ENCODE results near the gene RNF222.
"Not testable (repeated sequence)": the region's sequence is repeated elsewhere in the genome, so short reads cannot be mapped to it uniquely, and the experiment has no call there.

Gene RNF222

DNA sequence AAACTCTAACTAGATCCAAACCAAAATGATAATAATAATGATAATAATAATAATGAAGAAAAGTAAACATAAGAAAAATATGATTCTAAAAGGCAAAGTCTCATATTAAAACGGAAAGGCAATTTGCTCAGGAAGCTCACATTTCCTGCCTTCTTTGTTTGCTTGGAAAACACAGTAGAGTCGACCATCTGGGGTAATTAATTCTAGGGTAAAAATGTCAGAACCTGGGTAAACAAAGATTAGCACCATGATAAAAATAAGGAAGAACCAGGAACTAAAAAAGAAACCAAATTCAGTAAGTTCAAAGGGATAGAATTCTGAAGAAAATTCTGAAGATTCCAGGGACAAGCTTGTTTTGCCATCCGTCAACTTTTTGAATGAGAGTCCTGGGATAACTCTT is 37.4 kb downstream of the RNF222 start:
- TF ChIP-seq, protein P1, sequence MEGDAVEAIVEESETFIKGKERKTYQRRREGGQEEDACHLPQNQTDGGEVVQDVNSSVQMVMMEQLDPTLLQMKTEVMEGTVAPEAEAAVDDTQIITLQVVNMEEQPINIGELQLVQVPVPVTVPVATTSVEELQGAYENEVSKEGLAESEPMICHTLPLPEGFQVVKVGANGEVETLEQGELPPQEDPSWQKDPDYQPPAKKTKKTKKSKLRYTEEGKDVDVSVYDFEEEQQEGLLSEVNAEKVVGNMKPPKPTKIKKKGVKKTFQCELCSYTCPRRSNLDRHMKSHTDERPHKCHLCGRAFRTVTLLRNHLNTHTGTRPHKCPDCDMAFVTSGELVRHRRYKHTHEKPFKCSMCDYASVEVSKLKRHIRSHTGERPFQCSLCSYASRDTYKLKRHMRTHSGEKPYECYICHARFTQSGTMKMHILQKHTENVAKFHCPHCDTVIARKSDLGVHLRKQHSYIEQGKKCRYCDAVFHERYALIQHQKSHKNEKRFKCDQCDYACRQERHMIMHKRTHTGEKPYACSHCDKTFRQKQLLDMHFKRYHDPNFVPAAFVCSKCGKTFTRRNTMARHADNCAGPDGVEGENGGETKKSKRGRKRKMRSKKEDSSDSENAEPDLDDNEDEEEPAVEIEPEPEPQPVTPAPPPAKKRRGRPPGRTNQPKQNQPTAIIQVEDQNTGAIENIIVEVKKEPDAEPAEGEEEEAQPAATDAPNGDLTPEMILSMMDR (IDR thresholded peaks at IDR 0.05; ENCODE audit: low read depth, low read length), result no peak
- no peak for DNase-seq (ENCODE audit: extremely low read depth, low read depth)

DNA sequence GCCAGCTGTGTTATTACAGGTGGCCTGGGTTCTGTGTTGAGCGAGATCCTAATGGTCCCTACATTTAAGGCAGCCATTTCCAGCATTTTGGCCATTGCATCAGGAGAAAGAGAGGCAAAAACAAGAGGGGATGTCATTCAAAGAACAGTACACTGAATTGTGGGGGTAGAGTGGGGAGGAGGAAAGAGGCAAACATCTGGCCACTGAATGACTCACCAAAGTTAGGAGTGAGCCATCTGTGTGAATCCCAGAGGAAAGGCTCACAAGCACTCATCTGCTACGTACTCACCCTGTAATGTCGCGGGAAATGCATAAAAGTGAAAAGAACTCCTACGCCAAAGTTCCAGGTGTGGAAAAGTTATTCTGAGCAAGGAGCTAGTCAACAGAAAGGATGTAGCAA is 37.9 kb downstream of the RNF222 start:
- TF ChIP-seq, protein P1 (IDR thresholded peaks at IDR 0.05; ENCODE audit: low read depth, low read length), result no peak
- DNase-seq (ENCODE audit: extremely low read depth, low read depth), result peak; percentile 44

DNA sequence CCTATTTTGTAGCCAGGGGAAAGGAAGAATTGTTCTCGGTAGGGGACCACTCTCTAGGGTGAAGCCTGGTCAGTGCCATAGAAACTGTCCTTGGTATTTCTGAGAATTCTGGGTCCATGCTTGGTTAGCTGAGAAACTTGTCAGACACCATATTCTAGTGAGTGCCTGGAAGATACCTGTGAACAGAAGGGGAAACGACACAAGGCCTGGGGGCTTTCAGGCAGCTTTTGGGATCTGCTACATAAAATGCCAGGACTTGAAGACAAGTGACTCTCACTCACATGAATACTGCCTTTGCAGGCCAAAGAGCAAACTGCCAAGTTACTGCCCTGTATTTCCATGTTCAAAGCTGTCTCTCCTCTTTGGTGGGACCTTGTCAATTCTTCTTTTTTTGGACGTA is 39.7 kb downstream of the RNF222 start:
- TF ChIP-seq, protein P1 (IDR thresholded peaks at IDR 0.05; ENCODE audit: low read depth, low read length), result no peak
- DNase-seq (ENCODE audit: extremely low read depth, low read depth), result no peak

DNA sequence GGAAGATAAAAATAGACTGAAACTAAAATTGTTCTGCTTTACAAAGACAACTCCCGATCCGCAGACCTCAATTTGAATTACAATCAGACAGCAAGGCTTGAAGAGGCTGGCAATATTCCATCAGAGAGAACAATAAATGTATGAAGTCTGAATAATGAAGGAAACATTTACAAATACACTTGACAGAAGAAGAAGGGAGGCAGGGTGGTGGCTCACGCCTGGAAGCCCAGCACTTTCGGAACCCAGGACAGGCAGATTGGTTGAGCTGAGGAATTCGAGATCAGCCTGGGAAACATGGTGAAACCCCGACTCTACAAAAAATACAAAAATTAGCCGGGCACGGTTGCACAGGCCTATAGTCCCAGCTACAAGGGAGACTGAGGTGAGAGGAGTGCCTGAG is 43.4 kb downstream of the RNF222 start:
- TF ChIP-seq, protein P1 (IDR thresholded peaks at IDR 0.05; ENCODE audit: low read depth, low read length), result no peak
- DNase-seq (ENCODE audit: extremely low read depth, low read depth), result no peak

DNA sequence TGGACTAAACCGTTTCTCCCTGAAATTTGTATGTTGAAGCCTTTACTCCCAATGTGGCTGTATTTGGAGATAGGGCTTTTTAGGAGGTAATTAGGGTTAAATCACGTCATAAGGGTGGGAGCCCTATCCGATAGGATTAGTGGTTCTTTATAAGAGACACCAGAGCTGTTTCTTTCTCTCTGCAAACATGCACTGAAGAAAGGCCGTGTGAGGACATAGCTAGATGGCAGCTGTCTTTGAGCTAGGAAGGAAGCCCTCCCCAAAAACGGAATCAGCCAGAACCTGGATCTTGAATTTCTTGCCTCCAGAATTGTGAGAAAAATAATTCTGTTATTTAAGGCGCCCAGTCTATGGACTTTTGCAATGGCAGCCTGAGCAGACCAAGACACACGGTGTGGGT is 43.9 kb downstream of the RNF222 start:
- TF ChIP-seq, protein P1 (IDR thresholded peaks at IDR 0.05; ENCODE audit: low read depth, low read length), result no peak
- no peak for DNase-seq (ENCODE audit: extremely low read depth, low read depth)

DNA sequence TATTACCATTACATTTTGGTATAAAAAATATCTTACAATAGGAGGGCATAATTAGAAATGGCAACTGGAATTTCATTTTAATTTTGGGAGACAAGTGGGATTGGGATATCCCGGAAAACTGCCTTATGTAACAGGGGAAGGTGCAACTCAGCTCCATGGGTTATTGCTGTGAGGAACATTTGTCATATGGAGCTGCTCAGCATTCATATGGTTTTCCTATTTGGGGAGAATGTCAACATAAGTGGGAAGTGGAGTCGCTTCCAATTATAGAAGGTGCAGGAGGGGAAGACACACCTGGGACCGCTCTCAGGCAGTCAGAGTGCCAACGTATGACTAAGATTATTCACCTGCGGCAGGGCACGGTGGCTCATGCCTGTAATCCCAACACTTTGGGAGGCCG is 47.3 kb downstream of the RNF222 start:
- DNase-seq (ENCODE audit: extremely low read depth, low read depth), result no peak
- TF ChIP-seq, protein P1 (IDR thresholded peaks at IDR 0.05; ENCODE audit: low read depth, low read length), result no peak

DNA sequence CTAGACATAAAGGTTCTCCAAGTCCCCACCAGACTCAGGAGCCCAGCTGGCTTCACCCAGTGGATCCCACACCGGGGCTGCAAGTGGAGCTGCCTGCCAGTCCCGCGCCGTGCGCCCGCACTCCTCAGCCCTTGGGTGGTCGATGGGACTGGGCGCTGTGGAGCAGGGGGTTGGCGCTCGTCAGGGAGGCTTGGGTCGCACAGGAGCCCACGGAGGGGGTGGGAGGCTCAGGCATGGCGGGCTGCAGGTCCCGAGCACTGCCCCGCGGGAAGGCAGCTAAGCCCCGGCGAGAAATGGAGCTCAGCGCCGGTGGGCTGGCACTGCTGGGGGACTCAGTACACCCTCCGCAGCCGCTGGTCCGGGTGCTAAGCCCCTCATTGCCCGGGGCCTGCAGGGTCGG is 50.6 kb downstream of the RNF222 start:
- DNase-seq (ENCODE audit: extremely low read depth, low read depth), result not testable (repeated sequence)

DNA sequence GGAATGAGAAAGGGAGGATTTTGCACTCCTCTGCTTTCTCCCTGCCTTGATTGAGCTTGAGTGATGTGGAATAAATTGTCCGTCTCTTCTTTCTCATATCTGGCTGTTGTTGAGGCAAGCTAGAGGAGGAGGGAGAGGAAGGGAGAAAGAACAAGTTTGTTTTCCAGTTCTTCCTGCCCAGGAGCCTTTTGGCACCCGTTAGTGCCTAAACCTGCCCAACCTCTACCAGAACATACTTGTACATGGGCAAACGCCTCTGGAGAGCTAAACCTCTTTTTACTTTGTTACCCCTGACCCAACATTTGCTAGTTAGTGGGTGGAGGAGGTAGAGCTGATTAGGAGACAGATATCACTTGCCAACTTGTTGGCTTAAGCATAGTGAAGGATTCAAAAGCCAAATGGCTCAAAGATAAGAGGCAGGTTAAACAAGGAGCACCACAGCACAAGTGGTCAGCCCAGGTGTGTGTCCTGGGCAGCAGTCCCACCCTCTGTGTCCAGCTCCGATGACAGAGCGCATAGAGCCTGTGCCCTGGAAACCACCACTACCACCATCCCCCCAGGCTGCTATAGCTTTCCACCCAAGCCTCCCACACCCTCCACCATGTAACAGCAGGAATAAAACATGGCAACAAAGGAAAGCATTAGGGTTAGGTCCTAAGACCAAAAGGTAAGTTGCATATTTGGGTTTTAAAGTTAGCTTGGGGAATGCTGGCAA is 51.5 kb downstream of the RNF222 start:
- DNase-seq (ENCODE audit: extremely low read depth, low read depth), result no peak
- TF ChIP-seq, protein P1 (IDR thresholded peaks at IDR 0.05; ENCODE audit: low read depth, low read length), result no peak

All from AG09319 (cell line).